T-helper 1 cell treated with Interleukin-12 subunit alpha and Interleukin-12 subunit beta and Interleukin-4 antibody, amounts not matched to agents 30 μg/mL and 1 μg/mL, for 36 hours (primary cell): ENCODE measurements around the gene KRT86.
"Not testable (repeated sequence)": the region's sequence is repeated elsewhere in the genome, so short reads cannot be mapped to it uniquely, and the experiment has no call there.

Experiments
- H3K27ac Mint-ChIP-seq: one replicate; pipeline ENCODE4 v1.8.0; 2021; ENCODE audit warnings: mild to moderate bottlenecking, mixed read lengths
- H3K27me3 Mint-ChIP-seq: one replicate; pipeline ENCODE4 v1.8.0; 2021; ENCODE audit warnings: low read depth, mixed read lengths
- H3K36me3 Mint-ChIP-seq: one replicate; pipeline ENCODE4 v1.8.0; 2021; ENCODE audit warnings: low read depth, mixed read lengths
- H3K4me1 Mint-ChIP-seq: one replicate; pipeline ENCODE4 v1.8.0; 2021; ENCODE audit warnings: low read depth, mixed read lengths
- H3K4me3 Mint-ChIP-seq: one replicate; pipeline ENCODE4 v1.8.0; 2021; ENCODE audit warnings: mild to moderate bottlenecking, moderate library complexity, mixed read lengths
- H3K9me3 Mint-ChIP-seq: one replicate; pipeline ENCODE4 v1.8.0; 2021; ENCODE audit warnings: mixed read lengths

KRT86 gene

DNA sequence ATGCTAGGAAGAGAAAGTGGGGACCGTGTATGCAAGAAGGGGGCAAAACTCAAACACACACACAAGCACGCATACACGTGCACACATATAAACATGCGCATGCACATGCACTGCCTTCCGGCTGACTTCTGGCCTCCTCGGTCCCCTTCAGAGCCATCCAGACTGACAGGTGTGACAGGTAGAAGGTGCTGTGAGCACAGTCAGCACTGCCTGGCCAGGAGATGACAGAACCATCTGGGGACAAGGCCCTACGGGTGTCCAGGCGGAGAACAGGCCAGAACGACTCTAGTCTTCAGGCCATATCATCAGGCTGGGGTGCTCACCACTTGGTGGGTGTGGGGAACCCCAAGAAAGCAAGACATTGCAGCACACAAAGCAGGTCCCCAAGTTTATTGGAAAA lies 39.5 kb downstream of the KRT86 start:
- Mint-ChIP-seq H3K4me1 (peaks cover under 1% of the 10 kb centered on the region), H3K27me3 (peaks cover 40% of the 10 kb centered on the region), H3K4me3 (no peak overlapping the region), H3K9me3 (no peaks in the 10 kb centered on the region), H3K27ac (no peak overlapping the region), H3K36me3 (peaks cover 1% of the 10 kb centered on the region)

DNA sequence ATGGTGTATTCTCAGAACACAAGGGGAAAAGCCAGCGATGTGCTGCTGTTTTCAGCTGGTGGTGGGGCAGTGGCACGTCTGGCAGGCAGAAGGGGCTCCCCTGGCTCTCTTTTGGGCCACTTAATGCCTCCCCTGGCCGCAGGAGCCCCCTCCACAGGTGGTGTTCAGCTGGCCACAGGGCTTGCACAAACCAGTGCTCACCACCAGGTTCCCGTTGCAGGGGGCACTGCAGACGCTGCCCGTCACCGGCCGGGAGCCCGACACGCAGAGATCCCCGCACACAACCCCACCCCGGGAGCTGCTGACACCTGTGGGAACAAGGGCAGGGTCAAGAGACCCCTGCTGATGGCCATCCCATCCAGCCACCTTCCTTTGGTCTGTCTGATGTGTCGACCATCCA lies 40.1 kb downstream of the KRT86 start:
- Mint-ChIP-seq H3K4me3 (no peak overlapping the region), H3K4me1 (no peaks in the 10 kb centered on the region), H3K9me3 (no peaks in the 10 kb centered on the region), H3K27ac (no peak overlapping the region), H3K36me3 (no peaks in the 10 kb centered on the region), H3K27me3 (peaks cover 34% of the 10 kb centered on the region)

DNA sequence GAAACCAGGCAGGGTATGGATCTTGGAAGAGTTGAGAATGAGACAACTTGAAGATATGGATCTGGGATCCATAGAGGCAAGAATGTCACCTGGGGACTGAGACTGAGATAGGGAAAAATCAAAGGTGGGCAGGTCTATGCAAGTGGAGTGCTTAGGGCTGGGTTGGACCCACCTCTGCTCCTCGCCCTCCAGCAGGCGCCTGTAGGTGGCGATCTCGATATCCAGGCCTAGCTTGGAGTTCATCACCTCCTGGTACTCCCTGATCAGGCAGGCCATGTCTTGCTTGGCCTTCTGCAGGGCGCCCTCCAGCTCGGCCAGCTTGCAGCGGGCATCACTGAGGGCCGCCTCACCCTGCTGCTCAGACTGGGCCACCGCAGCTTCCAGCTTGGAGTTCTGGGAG lies 41.3 kb downstream of the KRT86 start:
- H3K4me3 Mint-ChIP-seq, H3K4me1 Mint-ChIP-seq, H3K36me3 Mint-ChIP-seq, H3K27ac Mint-ChIP-seq, H3K9me3 Mint-ChIP-seq: not testable (repeated sequence)
- H3K27me3 Mint-ChIP-seq: peaks cover 22% of the 10 kb centered on the region

DNA sequence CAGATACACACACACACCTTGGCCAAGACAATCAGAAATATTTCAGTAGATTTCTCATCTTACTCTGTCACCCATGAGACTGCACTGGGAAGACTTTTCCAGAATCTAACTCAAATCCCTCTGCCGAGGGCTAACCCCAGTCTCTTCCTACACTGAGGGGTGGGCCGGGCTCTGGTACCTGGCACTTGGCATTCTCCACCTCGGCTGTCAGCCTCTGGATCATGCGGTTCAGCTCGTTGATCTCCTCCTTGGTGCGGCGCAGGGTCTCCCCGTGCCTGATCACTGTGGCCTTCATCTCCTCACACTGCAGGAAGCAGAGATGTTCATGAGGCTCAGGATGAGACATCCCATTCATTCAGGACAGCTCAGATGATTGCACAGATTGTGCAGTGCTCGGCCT lies 41.8 kb downstream of the KRT86 start:
- no peak overlapping the region for H3K4me3 Mint-ChIP-seq
- H3K9me3 Mint-ChIP-seq: no peaks in the 10 kb centered on the region
- no peaks in the 10 kb centered on the region for H3K4me1 Mint-ChIP-seq
- peaks cover 16% of the 10 kb centered on the region for H3K27me3 Mint-ChIP-seq
- no peak overlapping the region for H3K27ac Mint-ChIP-seq
- no peaks in the 10 kb centered on the region for H3K36me3 Mint-ChIP-seq

DNA sequence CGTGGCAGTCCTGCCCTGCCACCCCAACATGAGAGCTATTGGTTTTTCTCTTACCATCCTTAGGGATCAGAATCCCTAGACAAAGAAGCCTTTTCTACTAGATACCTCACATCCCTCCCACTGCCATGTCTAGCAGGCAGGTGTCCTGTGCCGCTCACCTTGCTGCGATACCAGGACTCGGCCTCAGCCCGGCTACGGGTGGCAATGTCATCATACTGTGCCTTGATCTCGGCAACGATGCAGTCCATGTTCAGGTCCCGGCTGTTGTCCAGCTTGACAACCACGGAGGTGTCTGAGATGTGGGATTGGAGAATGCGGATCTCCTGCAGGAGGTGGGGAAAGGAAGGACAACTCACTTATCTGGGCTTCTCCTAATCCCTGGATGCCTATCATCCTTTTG lies 42.3 kb downstream of the KRT86 start:
- Mint-ChIP-seq H3K9me3 (no peaks in the 10 kb centered on the region), H3K36me3 (no peaks in the 10 kb centered on the region), H3K4me1 (no peaks in the 10 kb centered on the region), H3K27ac (no peak overlapping the region), H3K27me3 (peaks cover 12% of the 10 kb centered on the region), H3K4me3 (no peak overlapping the region)

DNA sequence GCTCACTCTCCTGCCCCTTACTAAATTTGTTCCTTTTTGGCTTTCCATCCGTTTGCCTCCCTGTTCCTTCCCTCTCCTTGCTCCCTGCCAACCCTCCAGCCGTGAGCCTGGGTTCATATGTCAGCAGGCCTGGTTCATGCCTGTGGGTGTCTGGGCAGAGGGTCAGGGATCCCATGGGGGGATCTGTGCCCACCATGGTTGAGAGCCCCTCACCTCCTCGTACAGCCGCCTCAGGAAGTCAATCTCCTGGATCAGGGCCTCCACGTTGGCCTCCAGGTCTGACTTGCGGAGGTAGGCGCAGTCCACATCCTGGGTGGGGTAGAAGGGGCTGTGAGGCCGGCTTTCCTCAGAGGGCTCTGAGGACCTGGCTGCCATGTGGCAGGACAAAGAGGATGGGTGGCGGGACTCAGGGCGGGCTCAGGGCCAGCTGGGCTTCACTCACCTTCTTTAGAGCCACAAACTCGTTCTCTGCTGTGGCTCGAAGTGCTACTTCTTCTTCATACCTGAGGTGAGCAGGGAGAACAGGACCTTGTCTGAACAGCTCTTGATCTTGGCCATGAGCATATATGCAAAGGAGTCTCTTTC lies 43.1 kb downstream of the KRT86 start:
- no peak overlapping the region for H3K27ac Mint-ChIP-seq
- no peaks in the 10 kb centered on the region for H3K4me1 Mint-ChIP-seq
- no peaks in the 10 kb centered on the region for H3K36me3 Mint-ChIP-seq
- no peaks in the 10 kb centered on the region for H3K9me3 Mint-ChIP-seq
- peaks cover 8% of the 10 kb centered on the region for H3K27me3 Mint-ChIP-seq
- no peak overlapping the region for H3K4me3 Mint-ChIP-seq

DNA sequence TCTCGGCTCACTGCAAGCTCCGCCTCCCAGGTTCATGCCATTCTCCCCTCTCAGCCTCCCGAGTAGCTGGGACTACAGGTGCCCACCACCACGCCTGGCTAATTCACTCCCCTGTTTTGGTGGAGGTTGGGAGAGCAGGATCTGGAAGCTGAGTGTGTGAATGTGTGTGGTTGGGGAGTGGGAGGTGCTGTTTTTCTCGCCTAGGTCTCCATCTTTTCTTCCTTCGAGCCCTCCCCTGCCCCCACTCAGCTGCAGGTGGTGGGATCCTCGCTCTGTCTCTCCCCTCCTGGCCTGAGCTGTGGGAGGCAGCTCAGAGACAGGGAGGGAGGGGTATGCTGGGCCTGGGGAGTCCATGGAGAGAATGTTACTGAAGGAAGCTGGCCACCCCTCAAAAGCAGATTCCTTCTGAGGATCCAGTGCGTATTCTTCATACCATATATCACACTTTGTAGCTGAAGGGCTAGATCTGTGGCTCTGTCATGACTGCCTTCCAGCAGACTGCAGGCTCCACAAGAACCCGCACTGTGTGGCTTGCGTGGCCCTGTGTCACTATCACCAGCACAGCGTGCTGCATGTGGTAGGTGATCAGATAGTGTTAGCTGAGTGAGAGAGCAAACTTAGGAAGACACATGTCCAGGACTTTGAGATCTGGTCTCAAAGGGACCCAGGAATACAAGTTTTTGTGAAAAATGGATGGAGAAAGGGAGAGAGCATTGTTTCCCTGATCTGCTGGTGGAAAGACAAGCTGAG lies 44.0 kb downstream of the KRT86 start:
- Mint-ChIP-seq H3K27ac (no peak overlapping the region), H3K9me3 (no peaks in the 10 kb centered on the region), H3K36me3 (no peaks in the 10 kb centered on the region), H3K4me1 (no peaks in the 10 kb centered on the region), H3K27me3 (peaks cover 12% of the 10 kb centered on the region), H3K4me3 (no peak overlapping the region)

DNA sequence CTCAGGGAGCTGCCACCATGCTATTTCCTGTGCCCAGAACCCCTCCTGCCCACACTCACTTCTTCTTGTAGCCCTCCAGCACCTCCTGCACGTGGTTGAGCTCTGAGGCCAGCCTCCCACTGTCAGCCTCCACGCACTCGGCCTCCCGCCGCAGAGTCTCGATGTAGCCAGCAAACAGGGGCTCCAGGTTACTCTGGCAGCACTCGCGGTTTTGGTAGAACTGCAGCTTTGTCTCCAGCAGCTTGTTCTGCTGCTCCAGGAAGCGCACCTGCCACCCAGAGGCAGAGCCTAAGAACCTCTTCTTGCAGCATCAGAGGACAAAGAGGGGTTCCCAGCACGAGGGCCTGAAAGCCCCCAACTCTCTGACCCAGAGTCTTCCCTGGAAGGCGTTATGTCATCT lies 44.7 kb downstream of the KRT86 start:
- Mint-ChIP-seq H3K27me3 (peaks cover 14% of the 10 kb centered on the region), H3K4me1 (no peaks in the 10 kb centered on the region), H3K9me3 (no peaks in the 10 kb centered on the region), H3K27ac (no peak overlapping the region), H3K4me3 (no peak overlapping the region), H3K36me3 (no peaks in the 10 kb centered on the region)

DNA sequence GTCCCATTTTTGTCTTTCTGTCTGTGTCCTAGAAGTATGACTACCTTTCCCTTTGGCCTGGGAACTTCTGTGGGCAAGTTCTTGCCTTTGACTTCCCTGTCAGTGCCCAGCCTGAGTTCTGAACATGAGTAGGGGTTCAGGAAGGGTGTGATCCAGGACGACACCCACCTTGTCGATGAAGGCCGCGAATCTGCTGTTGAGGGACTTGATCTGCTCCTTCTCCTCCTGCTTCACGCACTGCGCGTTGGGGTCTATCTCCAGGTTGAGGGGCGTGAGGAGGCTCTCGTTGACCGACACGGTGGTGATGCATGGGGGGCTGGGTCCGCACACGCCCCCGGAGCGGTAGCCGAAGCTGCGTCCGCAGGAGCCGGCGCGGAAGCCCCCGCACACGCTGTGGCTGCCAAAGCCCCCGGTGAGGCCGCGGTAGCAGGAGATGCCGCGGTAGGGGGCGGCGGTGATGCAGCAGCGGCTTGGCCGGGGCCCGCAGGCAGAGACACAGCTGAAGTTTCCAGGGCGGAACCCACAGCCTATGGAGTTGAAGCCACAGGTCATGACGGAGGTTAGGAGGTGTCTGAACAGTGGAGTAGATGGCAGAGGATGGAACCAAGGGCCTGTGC lies 46.4 kb downstream of the KRT86 start, which contains the start of gene KRT83:
KRT83 (minus strand) TSS at position 615 of the 617 bp plus-strand sequence; CDS start at position 552, 63 bp downstream.
- no peaks in the 10 kb centered on the region for H3K36me3 Mint-ChIP-seq
- no peaks in the 10 kb centered on the region for H3K9me3 Mint-ChIP-seq
- peaks cover 25% of the 10 kb centered on the region for H3K27me3 Mint-ChIP-seq
- no peaks in the 10 kb centered on the region for H3K4me1 Mint-ChIP-seq
- H3K27ac Mint-ChIP-seq: no peak within 1 kb of the TSS
- no peak within 1 kb of the TSS for H3K4me3 Mint-ChIP-seq

DNA sequence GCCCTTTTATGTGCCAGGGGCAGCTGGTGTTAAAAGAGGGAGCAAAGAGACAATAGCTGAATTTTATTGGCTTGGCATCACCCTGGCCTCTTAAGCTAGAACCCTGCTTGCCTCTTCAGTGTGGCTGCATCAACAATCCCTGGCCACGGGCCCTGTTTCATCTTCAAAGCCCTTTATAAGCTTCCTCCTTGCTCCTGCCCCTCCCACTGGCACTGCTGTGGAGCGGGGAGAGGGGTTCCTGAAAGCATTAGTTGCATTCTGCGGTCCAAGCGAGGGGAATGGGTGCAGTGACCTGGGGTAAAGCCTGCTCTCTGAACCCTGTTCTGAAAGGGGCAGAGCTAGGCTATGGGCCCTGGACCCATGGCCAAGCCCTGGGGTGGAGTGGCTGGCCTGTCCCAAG lies 47.0 kb downstream of the KRT86 start:
- Mint-ChIP-seq H3K4me1 (no peaks in the 10 kb centered on the region), H3K27ac (no peak overlapping the region), H3K27me3 (peaks cover 25% of the 10 kb centered on the region), H3K9me3 (no peaks in the 10 kb centered on the region), H3K4me3 (no peak overlapping the region), H3K36me3 (no peaks in the 10 kb centered on the region)

DNA sequence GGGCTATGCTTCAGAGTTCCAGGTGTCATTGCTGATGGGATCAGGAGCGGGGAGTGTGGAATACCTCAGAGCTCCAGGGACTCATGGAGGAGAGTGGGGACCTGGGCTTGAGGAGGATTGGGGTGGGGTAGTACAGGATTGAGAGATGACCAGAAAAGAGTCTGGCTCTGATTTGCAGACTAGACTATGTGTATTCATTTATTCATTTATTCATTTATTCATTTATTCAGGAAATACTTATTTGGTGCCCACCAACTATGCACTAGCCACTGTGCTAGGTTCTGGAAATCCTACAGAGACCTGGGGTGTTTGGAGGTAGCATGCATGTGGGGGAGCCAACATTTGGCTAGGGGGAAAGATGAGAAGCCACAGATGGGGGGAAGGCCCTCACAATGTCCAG lies 47.6 kb downstream of the KRT86 start:
- Mint-ChIP-seq H3K27ac (no peak overlapping the region), H3K4me3 (no peak overlapping the region), H3K36me3 (no peaks in the 10 kb centered on the region), H3K27me3 (peaks cover 21% of the 10 kb centered on the region), H3K4me1 (no peaks in the 10 kb centered on the region), H3K9me3 (no peaks in the 10 kb centered on the region)

DNA sequence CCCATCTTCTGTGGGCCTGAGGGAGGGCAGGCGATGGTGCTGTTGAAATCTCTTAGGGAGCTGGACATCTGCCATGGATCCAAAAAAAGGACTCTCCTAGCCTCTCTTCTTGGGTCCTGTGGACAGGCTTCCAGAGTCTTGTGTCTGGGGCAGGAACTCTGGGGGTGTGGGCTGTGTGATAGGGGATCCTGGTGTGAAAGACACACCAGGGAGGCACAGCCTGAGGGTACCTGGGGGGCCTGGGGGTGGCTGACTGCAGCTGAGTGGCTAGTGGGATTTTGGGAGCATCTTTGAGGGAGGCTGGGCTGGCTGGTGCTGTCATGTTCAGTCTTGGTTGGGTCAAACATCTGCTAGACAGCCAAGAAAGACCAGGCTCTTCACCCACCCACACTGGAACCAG lies 48.6 kb downstream of the KRT86 start:
- Mint-ChIP-seq H3K9me3 (no peaks in the 10 kb centered on the region), H3K27me3 (peaks cover 21% of the 10 kb centered on the region), H3K4me1 (peaks cover 6% of the 10 kb centered on the region), H3K27ac (no peak overlapping the region), H3K36me3 (no peaks in the 10 kb centered on the region), H3K4me3 (no peak overlapping the region)

DNA sequence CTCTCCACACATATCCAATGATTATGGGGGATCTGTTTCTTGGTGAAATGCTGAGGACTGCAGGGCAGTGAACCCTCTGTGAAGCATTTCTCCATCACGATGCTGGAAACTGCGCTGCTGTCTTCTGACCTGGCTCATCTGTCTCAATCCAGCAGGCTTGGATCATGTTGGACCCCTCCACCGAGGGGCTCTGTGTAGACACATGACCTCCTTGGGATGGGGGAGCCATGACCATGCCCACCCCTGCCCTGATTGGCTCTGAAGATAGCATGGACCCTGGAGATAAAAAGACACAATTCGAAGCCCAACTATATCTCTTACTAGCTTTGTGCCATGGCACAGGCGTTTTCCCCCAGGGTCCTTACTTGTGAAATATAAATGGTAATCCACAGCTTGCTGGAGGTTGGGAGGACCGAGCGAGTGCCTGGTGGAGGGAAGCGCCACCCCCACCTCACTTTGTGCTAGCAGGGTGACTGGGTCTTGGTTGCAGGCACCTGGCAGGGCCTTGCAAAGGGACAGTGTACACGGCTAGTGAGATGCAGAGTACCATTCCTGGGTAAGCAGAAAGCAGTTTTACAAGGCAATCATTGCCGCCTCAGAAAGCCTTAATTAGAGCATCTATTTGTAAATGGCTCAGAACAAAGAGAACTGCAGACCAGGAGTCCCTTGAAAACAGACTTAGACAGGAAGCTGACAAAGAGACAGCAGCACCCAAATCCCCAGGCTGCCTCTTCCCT lies 49.1 kb downstream of the KRT86 start:
- H3K27me3 Mint-ChIP-seq: peaks cover 21% of the 10 kb centered on the region
- H3K36me3 Mint-ChIP-seq: no peaks in the 10 kb centered on the region
- peaks cover 6% of the 10 kb centered on the region for H3K4me1 Mint-ChIP-seq
- H3K27ac Mint-ChIP-seq: no peak overlapping the region
- H3K9me3 Mint-ChIP-seq: no peaks in the 10 kb centered on the region
- no peak overlapping the region for H3K4me3 Mint-ChIP-seq

DNA sequence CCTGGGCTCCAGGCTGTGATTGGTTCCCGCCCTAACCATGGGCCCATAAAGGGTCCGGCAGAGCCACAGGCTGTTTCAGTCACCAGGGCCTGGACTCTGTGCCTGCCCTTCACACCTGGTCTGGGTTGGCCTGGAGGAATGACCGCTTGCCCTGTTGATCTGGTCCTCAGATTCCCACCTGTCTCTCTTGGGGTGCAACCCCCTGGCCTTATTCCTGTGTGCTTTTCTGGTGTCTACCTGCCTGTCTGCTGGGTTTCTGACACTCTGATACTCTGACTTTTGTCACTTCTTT lies 49.7 kb downstream of the KRT86 start:
- no peaks in the 10 kb centered on the region for H3K9me3 Mint-ChIP-seq
- H3K4me1 Mint-ChIP-seq: peaks cover 6% of the 10 kb centered on the region
- no peak overlapping the region for H3K27ac Mint-ChIP-seq
- no peak overlapping the region for H3K4me3 Mint-ChIP-seq
- peaks cover 21% of the 10 kb centered on the region for H3K27me3 Mint-ChIP-seq
- no peaks in the 10 kb centered on the region for H3K36me3 Mint-ChIP-seq
